NB4 (cell line): ENCODE measurements around the gene AJUBA.

ENCODE experiments used
- DNase-seq: peaks from one replicate; pipeline ENCODE4 v3.0.0; 2010; ENCODE audit warnings: low read depth
- H3K4me3 ChIP-seq: one replicate; pipeline ENCODE4 v1.5.1; 2011; ENCODE audit warnings: mild to moderate bottlenecking, low read depth, low read length, moderate library complexity
- MAX ChIP-seq: IDR thresholded peaks from 2 replicates; pipeline ENCODE4 v1.6.1; 2011; ENCODE audit warnings: low read depth, low read length
- MYC ChIP-seq: IDR thresholded peaks from 2 replicates; pipeline ENCODE4 v1.6.1; 2011; ENCODE audit warnings: low read depth, low read length
- POLR2A ChIP-seq: IDR thresholded peaks from 2 replicates; pipeline ENCODE4 v1.6.1; 2011; ENCODE audit warnings: mild to moderate bottlenecking; ENCODE audit not compliant: insufficient read length; ENCODE audit errors: extremely low read depth
- TF ChIP-seq, protein P1 (sequence below): IDR thresholded peaks from one replicate; pipeline ENCODE4 v1.5.1; 2012; ENCODE audit warnings: low read depth, low read length

Gene AJUBA

DNA sequence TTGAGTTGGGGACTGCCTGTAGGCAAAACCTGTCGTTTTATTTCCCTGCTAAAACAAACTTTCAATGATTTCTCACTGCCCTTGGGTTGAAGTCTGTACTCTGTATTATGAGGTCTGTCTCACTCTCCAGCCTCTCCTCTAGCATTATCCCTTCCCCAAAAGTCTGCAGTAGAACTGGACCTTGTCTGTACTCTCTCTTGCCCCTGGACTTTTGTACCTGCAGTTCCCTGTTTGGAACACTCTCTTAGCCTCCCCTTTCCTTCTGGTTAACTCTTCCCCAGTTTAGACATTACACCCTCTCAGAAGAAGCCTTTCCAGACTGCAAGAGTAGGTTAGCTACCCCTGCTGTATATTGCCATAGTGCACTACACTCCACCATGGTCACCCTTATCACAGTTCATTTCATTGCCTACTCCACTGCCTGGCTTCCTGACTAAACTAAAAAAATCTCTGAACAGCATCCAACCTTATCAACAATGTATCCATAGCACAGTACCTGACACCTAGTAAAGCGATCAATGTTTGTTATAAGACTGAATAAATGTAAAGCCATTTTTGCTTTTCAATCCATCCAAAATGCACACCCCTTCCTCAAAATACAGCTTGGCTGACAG, 3.6 kb upstream of the AJUBA start:
- TF ChIP-seq POLR2A (no peak), MYC (no peak), MAX (no peak)
- TF ChIP-seq, protein P1, sequence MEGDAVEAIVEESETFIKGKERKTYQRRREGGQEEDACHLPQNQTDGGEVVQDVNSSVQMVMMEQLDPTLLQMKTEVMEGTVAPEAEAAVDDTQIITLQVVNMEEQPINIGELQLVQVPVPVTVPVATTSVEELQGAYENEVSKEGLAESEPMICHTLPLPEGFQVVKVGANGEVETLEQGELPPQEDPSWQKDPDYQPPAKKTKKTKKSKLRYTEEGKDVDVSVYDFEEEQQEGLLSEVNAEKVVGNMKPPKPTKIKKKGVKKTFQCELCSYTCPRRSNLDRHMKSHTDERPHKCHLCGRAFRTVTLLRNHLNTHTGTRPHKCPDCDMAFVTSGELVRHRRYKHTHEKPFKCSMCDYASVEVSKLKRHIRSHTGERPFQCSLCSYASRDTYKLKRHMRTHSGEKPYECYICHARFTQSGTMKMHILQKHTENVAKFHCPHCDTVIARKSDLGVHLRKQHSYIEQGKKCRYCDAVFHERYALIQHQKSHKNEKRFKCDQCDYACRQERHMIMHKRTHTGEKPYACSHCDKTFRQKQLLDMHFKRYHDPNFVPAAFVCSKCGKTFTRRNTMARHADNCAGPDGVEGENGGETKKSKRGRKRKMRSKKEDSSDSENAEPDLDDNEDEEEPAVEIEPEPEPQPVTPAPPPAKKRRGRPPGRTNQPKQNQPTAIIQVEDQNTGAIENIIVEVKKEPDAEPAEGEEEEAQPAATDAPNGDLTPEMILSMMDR: no peak
- no peak overlapping the region for H3K4me3 ChIP-seq
- DNase-seq: no peak

- no peak for DNase-seq
- TF ChIP-seq MYC (no peak), MAX (no peak), POLR2A (no peak)
- TF ChIP-seq, protein P1: no peak
Observed at GRCh38 chr14:22984959-22985658, 2.8 kb upstream of the AJUBA start.

GRCh38 chr14:22981876-22982476, 375 bp downstream of the AJUBA start:
- H3K4me3 ChIP-seq: peak overlapping the region; percentile 68
- DNase-seq: no peak
- no peak for TF ChIP-seq MYC
- TF ChIP-seq POLR2A: no peak

More at GRCh38 chr14:22984959-22985658, 2.8 kb upstream of the AJUBA start:
- no peak overlapping the region for H3K4me3 ChIP-seq

DNA sequence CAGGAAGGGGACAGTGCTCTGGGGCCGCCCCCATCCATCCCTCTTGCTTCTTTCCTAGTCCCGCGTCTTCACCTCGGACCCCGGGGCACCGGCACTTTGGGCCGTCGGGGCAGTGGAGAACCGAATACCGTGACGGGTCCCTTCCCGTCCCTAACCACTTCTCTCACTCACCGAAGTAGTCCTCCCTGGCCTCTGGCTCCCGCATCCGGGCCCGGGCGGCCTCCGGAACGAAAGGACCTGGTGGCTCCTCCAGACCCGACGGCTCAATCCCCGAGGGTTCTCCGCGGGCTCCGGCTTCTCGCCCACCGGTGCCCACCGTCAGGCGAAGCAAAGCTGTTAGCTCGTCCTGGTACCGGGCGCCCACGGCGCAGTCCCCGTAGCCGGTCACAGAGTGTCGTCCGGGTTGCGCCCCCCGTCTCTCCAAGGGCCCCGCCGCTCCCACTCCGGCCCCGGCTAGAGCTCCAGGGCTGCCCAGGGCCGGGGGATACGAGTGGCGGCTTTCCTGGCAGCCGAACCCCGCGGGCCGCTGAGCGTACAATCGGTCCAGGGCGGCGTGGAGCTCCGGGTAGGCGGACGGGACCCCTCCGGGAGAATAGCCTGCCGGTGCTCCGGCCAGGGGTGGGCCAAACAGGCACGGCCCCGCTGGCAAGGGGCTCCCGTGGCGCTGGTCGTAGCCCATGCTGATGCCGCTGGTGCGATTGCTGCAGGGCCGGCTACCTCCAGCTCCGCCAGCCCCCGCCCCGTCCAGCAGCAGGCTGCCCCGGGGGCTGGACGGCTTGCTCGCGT, 1.1 kb downstream of the AJUBA start:
- no peak overlapping the region for H3K4me3 ChIP-seq
- no peak for TF ChIP-seq POLR2A
- no peak for TF ChIP-seq MAX
- TF ChIP-seq, protein P1: no peak
- TF ChIP-seq MYC: no peak
- no peak for DNase-seq

- no peak for DNase-seq
- H3K4me3 ChIP-seq: no peak overlapping the region
- no peak for TF ChIP-seq MYC
Observed at GRCh38 chr14:22980672-22981089, 1.7 kb downstream of the AJUBA start.

DNA sequence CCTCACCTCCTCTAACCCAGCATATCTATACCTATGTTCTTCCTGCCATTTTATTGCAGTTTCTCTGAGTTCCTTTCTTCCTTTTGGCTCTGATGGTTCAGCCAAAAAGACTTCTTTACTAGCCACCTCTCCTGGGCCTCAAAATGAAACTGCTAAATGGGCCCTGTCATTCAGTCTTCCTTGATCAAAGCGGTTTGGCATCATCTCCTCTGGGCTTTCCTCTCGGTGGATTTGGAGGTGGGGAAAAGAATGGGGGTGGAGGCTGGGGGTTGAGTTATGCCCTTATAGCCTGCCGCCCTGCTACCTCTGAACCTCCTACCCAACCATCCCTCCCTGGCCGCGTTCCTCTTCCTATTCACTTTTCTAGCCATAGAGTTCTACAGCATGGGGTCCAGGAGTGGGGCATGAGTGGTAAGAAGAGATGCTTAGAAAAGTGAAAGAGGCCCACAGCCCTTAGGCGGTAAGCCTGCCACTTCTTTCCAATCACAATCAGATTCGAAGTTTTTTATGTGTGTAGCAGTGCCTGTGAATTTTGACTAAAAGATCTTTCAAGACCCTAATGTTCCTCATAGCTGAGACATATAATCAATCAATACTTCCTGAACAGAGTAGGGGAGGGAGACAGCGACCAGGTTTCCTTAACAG, 2.5 kb downstream of the AJUBA start:
- DNase-seq: no peak
- H3K4me3 ChIP-seq: no peak overlapping the region
- TF ChIP-seq POLR2A: no peak
- TF ChIP-seq, protein P1: no peak
- TF ChIP-seq MYC: no peak
- TF ChIP-seq MAX: no peak
